Tibial artery (tissue), 4 donors: ENCODE measurements around the gene MTARC1.
A peak's percentile ranks its signal among the peaks of the same experiment; 100 is the strongest.

Source experiments
- DNase-seq, 2 donors: peaks; one replicate each; pipeline ENCODE4 v3.0.0-alpha.2; 2019
- H3K27ac ChIP-seq, 2 donors: fragments of 200-600 bp; sonication (generic) in 1 of 2; 1 replicate in 1 of 2; 2 replicates in 1 of 2; pipeline ENCODE4 v1.5.1; 2018 to 2019; ENCODE audit warnings: mild to moderate bottlenecking in 1 of 2
- H3K27me3 ChIP-seq, 2 donors: fragments of 200-600 bp; sonication (generic) in 1 of 2; one replicate each; pipeline versions ENCODE4 v1.5.1 to v1.6.0; 2016 to 2019
- H3K36me3 ChIP-seq, 3 donors: fragments of 200-600 bp; sonication (generic) in 2 of 3; one replicate each; pipeline ENCODE4 v1.5.1; 2016 to 2019; ENCODE audit warnings: mild to moderate bottlenecking in 2 of 3
- H3K4me1 ChIP-seq, 4 donors: fragments of 200-600 bp; sonication (generic) in 2 of 4; 1 replicate in 3 of 4; 2 replicates in 1 of 4; pipeline ENCODE4 v1.5.1; 2016 to 2019
- H3K4me3 ChIP-seq, 2 donors: fragments of 200-600 bp; sonication (generic) in 1 of 2; 1 replicate in 1 of 2; 2 replicates in 1 of 2; pipeline ENCODE4 v1.5.1; 2018 to 2019; ENCODE audit warnings: mild to moderate bottlenecking in 2 of 2
- H3K9me3 ChIP-seq, 3 donors: fragments of 200-600 bp; sonication (generic) in 1 of 3; one replicate each; pipeline ENCODE4 v1.5.1; 2016 to 2019
- intact Hi-C: fragments of 100-400 bp; cut with DNase I; formaldehyde crosslinking; loops from one replicate; pipeline ENCODE4 v1.15.0; 2023; ENCODE audit warnings: low total_unique reads
- TF ChIP-seq, protein P1 (sequence below), 2 experiments: fragments of 200-600 bp in 1 of 2; fragments of 450-650 bp in 1 of 2; IDR thresholded peaks; one replicate each; pipeline ENCODE4 v1.5.1; 2017 to 2019; ENCODE audit warnings: antibody characterized with exemption in 2 of 2, mild to moderate bottlenecking in 1 of 2, moderate library complexity in 1 of 2

Gene MTARC1

DNA sequence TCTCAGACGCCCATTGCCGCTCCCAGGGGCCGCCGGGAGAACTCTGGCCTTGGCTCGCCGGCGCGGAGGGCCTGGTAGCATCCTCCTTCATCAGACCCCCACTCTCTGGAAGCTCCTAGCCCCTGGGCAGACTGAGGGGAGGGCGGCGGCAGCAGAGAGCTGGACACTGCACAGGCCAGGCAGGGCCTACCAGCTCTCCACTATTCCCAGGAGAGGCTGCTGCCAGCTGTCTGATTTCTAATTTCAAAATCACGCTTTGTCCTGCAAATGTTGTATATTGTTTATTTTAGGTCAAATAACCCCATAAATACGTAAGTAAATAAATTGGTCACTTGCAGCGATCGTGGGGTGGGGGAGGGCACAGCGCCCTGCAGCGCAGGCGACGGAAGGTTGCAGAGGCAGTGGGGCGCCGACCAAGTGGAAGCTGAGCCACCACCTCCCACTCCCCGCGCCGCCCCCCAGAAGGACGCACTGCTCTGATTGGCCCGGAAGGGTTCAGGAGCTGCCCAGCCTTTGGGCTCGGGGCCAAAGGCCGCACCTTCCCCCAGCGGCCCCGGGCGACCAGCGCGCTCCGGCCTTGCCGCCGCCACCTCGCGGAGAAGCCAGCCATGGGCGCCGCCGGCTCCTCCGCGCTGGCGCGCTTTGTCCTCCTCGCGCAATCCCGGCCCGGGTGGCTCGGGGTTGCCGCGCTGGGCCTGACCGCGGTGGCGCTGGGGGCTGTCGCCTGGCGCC lies at the start of gene MTARC1:
TSS of gene MTARC1 (plus strand) at position 577 of the 732 bp plus-strand sequence. CDS start at position 609, 32 bp downstream.
- TF ChIP-seq, protein P1, sequence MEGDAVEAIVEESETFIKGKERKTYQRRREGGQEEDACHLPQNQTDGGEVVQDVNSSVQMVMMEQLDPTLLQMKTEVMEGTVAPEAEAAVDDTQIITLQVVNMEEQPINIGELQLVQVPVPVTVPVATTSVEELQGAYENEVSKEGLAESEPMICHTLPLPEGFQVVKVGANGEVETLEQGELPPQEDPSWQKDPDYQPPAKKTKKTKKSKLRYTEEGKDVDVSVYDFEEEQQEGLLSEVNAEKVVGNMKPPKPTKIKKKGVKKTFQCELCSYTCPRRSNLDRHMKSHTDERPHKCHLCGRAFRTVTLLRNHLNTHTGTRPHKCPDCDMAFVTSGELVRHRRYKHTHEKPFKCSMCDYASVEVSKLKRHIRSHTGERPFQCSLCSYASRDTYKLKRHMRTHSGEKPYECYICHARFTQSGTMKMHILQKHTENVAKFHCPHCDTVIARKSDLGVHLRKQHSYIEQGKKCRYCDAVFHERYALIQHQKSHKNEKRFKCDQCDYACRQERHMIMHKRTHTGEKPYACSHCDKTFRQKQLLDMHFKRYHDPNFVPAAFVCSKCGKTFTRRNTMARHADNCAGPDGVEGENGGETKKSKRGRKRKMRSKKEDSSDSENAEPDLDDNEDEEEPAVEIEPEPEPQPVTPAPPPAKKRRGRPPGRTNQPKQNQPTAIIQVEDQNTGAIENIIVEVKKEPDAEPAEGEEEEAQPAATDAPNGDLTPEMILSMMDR (IDR thresholded peaks at IDR 0.05) = peak; percentile 13 to 15
- Histone ChIP-seq H3K4me3 (peak within 1 kb of the TSS; percentile 72 to 87), H3K36me3 (peaks cover 0 to 7% (median 5%) of the 10 kb centered on the region in 3 donors), H3K9me3 (no peaks in the 10 kb centered on the region), H3K27ac (peak within 1 kb of the TSS; percentile 74 to 86), H3K27me3 (no peaks in the 10 kb centered on the region), H3K4me1 (peaks cover 0 to 56% (median 23%) of the 10 kb centered on the region in 4 donors)
- intact Hi-C loops = no loop called here
- DNase-seq = peak in 1 of 2 donors; percentile 83

DNA sequence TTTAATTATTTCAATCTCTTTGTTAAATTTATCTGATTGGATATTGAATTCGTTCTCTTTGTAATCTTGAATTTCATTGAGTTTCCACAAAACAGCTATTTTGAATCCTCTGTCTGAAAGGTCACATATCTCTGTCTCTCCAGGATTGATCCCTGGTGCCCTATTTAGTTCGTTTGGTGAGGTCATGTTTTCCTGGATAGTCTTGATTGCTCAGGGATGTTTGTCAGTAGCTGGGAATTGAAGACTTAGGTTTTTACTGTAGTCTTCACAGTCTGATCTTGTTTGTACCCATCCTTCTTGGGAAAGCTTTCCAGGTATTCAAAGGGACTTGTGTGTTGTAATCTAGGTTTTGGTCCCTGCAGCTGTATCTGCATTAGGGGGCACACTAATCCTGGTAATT lies 45.4 kb upstream of the MTARC1 start:
- no peak for DNase-seq
- no peak overlapping the region for H3K27ac ChIP-seq
- no peaks in the 10 kb centered on the region for H3K36me3 ChIP-seq
- intact Hi-C loops = no loop called here
- no peaks in the 10 kb centered on the region for H3K4me1 ChIP-seq
- H3K9me3 ChIP-seq = no peaks in the 10 kb centered on the region
- no peak overlapping the region for H3K4me3 ChIP-seq
- no peaks in the 10 kb centered on the region for H3K27me3 ChIP-seq
- TF ChIP-seq, protein P1 (IDR thresholded peaks at IDR 0.05) = no peak

DNA sequence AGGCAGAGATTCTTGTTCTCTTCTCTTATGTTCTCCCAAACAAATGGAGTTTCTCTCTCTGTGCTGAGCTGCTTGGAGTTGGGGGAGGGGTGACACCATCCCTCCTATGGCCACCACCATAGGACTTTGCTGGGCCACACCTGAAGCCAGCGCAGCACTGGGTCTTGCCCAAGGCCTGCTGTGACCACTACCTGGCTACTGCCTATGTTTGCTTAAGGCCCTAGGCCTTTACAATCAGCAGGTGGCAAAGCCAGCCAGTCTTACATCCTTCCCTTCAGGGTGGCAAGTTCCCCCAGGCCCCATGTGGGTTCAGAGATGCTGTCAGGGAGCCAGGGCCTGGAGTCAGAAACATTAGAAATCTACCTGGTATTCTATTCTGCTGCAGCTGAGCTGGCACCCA lies 44.9 kb upstream of the MTARC1 start:
- H3K27me3 ChIP-seq = no peaks in the 10 kb centered on the region

DNA sequence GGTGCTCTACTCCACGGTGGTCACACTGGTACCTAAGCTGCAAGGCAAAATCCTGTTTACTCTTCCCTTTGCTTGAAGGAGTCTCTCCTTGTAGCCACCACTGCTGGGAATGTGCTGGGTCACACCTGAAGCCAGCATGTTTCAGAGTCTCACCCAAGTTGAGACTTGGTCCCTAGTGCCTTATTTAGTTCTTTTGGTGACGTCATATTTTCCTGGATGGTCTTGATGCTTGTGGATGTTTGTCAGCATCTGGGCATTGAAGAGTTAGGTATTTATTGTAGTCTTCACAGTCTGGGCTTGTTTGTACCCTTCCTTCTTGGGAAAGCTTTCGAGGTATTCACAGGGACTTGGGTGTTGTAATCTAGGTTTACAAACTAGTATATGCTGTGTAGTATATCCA lies 44.2 kb upstream of the MTARC1 start:
- no peak for DNase-seq
- H3K4me1 ChIP-seq = peaks cover 0 to 9% (median 4%) of the 10 kb centered on the region in 4 donors
- no peaks in the 10 kb centered on the region for H3K9me3 ChIP-seq
- TF ChIP-seq, protein P1 (IDR thresholded peaks at IDR 0.05) = no peak
- no peaks in the 10 kb centered on the region for H3K27me3 ChIP-seq
- H3K4me3 ChIP-seq = no peak overlapping the region
- H3K27ac ChIP-seq = no peak overlapping the region
- intact Hi-C loops = no loop called here
- no peaks in the 10 kb centered on the region for H3K36me3 ChIP-seq

More for the DNA sequence above, 44.9 kb upstream of the MTARC1 start:
- H3K4me3 ChIP-seq = no peak overlapping the region
- intact Hi-C loops = no loop called here
- no peak overlapping the region for H3K27ac ChIP-seq
- H3K36me3 ChIP-seq = no peaks in the 10 kb centered on the region
- H3K4me1 ChIP-seq = peaks cover 0 to 2% (median 0%) of the 10 kb centered on the region in 4 donors
- no peak for DNase-seq
- H3K9me3 ChIP-seq = no peaks in the 10 kb centered on the region
- TF ChIP-seq, protein P1 (IDR thresholded peaks at IDR 0.05) = no peak

DNA sequence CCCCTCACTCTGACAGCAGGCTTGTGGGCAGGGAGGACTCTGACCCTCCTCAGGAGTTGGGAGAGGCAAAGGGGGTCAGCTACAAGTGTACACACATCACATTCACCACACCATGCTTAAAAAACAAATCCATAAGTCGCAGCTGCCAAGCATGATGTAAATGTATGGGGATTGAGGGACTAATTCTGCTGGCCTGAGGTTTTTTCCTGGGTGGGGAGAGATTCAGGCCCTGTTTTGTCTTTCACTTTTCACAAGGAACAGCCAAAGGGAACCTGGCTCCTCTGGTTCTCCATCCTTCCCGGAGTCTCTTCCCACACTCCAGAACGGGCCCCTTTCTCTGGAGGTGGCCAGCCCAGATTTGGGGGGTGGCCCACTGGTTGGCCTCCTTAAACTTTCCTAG lies 39.9 kb upstream of the MTARC1 start:
- Histone ChIP-seq H3K4me3 (no peak overlapping the region), H3K9me3 (no peaks in the 10 kb centered on the region), H3K4me1 (peaks cover 0 to 37% (median 30%) of the 10 kb centered on the region in 4 donors), H3K27ac (peak overlapping the region; percentile 91 to 95), H3K36me3 (no peaks in the 10 kb centered on the region), H3K27me3 (no peaks in the 10 kb centered on the region)
- TF ChIP-seq, protein P1 (IDR thresholded peaks at IDR 0.05) = no peak
- no peak for DNase-seq
- intact Hi-C loops = no loop called here
